Measurements from ENCODE around the gene EZR.
"Not testable (repeated sequence)": the region's sequence is repeated elsewhere in the genome, so short reads cannot be mapped to it uniquely, and the experiment has no call there.

The EZR gene

DNA sequence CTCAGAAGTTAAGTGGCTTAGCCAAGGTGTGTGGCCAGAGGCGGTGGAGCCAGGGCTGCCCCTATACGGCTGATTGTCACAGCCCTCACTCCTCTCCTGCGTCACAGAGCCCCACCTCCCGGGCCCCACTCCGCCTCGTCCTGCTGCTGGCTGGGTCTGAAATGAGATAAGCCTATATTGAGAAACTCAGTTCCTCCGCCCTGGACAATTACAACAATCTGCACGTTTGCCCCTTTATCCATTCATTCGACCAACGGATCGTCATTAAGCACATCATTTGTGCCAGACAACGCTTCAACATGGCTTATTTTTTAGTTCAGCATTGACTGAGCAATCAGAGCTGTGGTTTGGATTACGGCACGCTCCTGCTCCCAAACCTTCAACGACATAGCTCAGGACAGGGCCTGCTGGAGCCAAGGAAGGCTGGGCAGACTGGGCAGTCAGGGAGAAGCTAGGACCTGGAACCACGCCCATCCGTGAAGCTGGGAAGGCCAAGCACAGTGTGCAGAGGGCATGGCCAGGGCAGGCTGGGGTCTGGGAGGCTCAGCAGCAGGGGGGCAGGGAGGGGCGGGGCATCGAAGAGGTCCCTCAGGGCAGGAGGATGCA lies 16.6 kb upstream of the EZR start:
- no peak for DNase-seq (ENCODE audit: low spot score)
- in situ Hi-C loops (cut with MboI; ENCODE audit: low sequenced_read_pairs, unreplicated experiment), result no loop called here

DNA sequence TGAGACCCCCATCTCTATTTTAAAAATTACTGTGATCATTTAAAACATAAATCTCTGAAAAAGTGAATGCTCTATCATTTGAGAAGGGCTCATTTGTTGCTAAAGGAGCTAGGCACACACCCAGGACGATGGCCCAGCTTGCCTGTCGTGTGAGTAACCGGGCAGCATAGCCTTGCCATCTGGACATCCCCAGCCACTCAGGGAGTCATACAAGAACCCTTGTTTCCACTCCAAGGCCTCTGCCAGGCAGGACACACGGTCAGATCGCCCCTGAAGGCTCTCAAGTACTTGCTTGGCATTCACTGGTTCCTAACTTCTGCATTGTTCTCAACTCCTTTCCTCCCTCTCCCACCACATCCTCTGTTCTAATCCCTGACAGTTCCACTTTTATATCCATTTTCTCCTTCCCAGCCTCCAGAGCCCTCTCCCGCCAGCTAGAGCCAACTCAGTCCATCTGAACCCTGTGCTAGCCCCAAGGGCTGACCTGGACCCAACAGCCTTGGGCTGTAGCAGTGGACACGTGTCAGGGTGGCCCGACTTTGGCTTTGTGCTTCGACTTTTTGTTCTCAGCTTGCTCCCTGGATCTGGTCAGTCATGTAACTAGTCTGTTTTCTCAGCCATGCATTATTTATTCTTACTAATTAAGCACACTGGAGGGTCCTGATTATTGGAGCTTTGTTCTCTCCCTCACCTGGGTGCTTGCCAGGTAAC lies 15.7 kb upstream of the EZR start:
- in situ Hi-C loops (cut with MboI; ENCODE audit: low sequenced_read_pairs, unreplicated experiment), result no loop called here
- TF ChIP-seq, protein P1, sequence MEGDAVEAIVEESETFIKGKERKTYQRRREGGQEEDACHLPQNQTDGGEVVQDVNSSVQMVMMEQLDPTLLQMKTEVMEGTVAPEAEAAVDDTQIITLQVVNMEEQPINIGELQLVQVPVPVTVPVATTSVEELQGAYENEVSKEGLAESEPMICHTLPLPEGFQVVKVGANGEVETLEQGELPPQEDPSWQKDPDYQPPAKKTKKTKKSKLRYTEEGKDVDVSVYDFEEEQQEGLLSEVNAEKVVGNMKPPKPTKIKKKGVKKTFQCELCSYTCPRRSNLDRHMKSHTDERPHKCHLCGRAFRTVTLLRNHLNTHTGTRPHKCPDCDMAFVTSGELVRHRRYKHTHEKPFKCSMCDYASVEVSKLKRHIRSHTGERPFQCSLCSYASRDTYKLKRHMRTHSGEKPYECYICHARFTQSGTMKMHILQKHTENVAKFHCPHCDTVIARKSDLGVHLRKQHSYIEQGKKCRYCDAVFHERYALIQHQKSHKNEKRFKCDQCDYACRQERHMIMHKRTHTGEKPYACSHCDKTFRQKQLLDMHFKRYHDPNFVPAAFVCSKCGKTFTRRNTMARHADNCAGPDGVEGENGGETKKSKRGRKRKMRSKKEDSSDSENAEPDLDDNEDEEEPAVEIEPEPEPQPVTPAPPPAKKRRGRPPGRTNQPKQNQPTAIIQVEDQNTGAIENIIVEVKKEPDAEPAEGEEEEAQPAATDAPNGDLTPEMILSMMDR (IDR thresholded peaks at IDR 0.05; ENCODE audit: borderline replicate concordance, control extremely low read depth, extremely low read depth, insufficient read depth, missing control alignments), result no peak
- no peak for DNase-seq (ENCODE audit: low spot score)

More for the DNA sequence above, 16.6 kb upstream of the EZR start:
- TF ChIP-seq, protein P1 (IDR thresholded peaks at IDR 0.05; ENCODE audit: borderline replicate concordance, control extremely low read depth, extremely low read depth, insufficient read depth, missing control alignments), result no peak

DNA sequence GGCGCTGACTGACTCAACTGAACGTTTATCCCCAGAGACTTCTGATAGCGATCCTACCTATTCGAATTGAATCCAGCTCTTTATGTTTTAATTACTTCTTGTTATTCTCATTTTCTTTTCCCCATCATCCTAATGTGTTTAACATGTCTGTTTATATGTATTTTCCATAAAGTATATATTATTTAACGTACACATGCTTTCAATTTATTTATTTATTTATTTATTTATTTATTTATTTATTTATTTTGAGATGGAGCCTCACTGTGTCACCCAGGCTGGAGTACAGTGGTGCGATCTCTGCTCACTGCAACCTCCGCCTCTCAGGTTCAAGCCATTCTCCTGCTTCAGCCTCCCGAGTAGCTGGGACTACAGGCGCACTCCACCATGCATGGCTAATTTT lies 13.6 kb upstream of the EZR start:
- DNase-seq (ENCODE audit: low spot score); in situ Hi-C loops (cut with MboI; ENCODE audit: low sequenced_read_pairs, unreplicated experiment): not testable (repeated sequence)

GRCh38 chr6:158832026-158832425 lies 12.9 kb upstream of the EZR start:
- in situ Hi-C loops (cut with MboI; ENCODE audit: low sequenced_read_pairs, unreplicated experiment), result no loop called here
- DNase-seq (ENCODE audit: low spot score), result no peak
- TF ChIP-seq, protein P1 (IDR thresholded peaks at IDR 0.05; ENCODE audit: borderline replicate concordance, control extremely low read depth, extremely low read depth, insufficient read depth, missing control alignments), result no peak

GRCh38 chr6:158831571-158831970 lies 12.4 kb upstream of the EZR start:
- in situ Hi-C loops (cut with MboI; ENCODE audit: low sequenced_read_pairs, unreplicated experiment), result no loop called here
- TF ChIP-seq, protein P1 (IDR thresholded peaks at IDR 0.05; ENCODE audit: borderline replicate concordance, control extremely low read depth, extremely low read depth, insufficient read depth, missing control alignments), result no peak
- no peak for DNase-seq (ENCODE audit: low spot score)

DNA sequence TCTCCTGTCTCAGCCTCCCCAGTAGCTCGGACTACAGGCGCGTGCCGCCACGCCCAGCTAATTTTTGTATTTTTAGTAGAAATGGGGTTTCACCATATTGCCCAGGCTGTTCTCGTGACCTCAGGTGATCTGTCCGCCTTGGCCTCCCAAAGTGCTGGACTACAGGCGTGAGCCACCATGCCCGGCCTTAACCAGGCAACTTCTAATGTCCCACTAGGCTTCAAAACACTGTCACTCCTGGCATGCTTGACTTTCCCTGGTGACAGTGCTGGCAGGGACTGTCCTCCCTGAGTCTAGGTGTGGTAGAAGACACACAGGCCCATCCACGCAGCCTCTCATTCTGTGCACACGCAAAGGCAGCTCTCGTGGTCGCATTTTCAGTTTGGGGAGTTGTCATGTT lies 11.6 kb upstream of the EZR start:
- in situ Hi-C loops (cut with MboI; ENCODE audit: low sequenced_read_pairs, unreplicated experiment), result no loop called here
- DNase-seq (ENCODE audit: low spot score), result no peak
- TF ChIP-seq, protein P1 (IDR thresholded peaks at IDR 0.05; ENCODE audit: borderline replicate concordance, control extremely low read depth, extremely low read depth, insufficient read depth, missing control alignments), result no peak

- TF ChIP-seq, protein P1 (IDR thresholded peaks at IDR 0.05; ENCODE audit: borderline replicate concordance, control extremely low read depth, extremely low read depth, insufficient read depth, missing control alignments), result no peak
- in situ Hi-C loops (cut with MboI; ENCODE audit: low sequenced_read_pairs, unreplicated experiment), result no loop called here
These were observed 9.6 kb upstream of the EZR start for GRCh38 chr6:158828807-158829206.

More at GRCh38 chr6:158828807-158829206, 9.6 kb upstream of the EZR start:
- DNase-seq (ENCODE audit: low spot score), result no peak
